DOHH2 (cell line): ENCODE data around the gene NAGPA.

Source experiments
- EZH2phosphoT487 ChIP-seq: fragments of 200-600 bp; sonication (generic); IDR thresholded peaks from 2 replicates; pipeline ENCODE4 v1.6.1; 2017; ENCODE audit warnings: borderline replicate concordance, mild to moderate bottlenecking, antibody characterized with exemption, low read length, moderate library complexity, mixed read lengths
- TF ChIP-seq, protein P1 (sequence below): fragments of 200-600 bp; sonication (generic); IDR thresholded peaks from one replicate; pipeline ENCODE4 v1.5.1; 2014; ENCODE audit warnings: antibody characterized with exemption, mild to moderate bottlenecking, low read depth, low read length; ENCODE audit not compliant: poor library complexity, severe bottlenecking

DNA sequence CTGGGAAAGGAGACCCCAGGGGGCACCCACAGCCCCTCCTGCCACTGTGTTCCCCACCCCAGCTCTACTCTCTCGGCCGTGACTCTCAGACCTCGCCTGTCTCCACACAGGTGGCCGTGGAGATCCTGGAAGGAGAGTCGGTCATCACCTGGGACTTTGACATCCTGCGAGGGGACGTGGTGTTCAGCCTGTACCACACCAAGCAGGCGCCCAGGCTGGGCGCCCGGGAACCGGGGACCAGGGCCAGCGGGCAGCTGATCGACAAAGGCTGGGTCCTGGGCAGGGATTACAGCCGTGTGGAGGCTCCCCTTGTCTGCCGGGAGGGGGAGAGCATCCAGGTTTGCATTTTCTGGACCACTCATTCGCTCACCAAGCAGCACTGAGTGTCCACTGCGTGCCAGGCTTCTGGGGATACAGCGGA lies 25.4 kb downstream of the NAGPA start:
- TF ChIP-seq, protein P1, sequence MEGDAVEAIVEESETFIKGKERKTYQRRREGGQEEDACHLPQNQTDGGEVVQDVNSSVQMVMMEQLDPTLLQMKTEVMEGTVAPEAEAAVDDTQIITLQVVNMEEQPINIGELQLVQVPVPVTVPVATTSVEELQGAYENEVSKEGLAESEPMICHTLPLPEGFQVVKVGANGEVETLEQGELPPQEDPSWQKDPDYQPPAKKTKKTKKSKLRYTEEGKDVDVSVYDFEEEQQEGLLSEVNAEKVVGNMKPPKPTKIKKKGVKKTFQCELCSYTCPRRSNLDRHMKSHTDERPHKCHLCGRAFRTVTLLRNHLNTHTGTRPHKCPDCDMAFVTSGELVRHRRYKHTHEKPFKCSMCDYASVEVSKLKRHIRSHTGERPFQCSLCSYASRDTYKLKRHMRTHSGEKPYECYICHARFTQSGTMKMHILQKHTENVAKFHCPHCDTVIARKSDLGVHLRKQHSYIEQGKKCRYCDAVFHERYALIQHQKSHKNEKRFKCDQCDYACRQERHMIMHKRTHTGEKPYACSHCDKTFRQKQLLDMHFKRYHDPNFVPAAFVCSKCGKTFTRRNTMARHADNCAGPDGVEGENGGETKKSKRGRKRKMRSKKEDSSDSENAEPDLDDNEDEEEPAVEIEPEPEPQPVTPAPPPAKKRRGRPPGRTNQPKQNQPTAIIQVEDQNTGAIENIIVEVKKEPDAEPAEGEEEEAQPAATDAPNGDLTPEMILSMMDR: no peak
- no peak for TF ChIP-seq EZH2phosphoT487
